B cell (primary cell): ENCODE results near the gene APRT. TPM values are rescaled to one million over a fixed set of nuclear protein-coding genes. Genes with fewer than 3 reads are reported as not detected.

Experiments used
- ATAC-seq: fragments of 200-7000 bp; cut with Tn5 transposase; one replicate; pipeline ENCODE4 v1.10.0; 2021; ENCODE audit warnings: low read depth, mild to moderate bottlenecking, moderate number of reproducible peaks, moderate library complexity
- CTCF ChIA-PET: fragments of 350-600 bp; sonication (Branson Sonifier 250); formaldehyde crosslinking; loops from one replicate; lab custom pipeline; 2021; ENCODE audit warnings: antibody characterized with exemption, inconsistent platforms; lab: Charles Lee
- POLR2A ChIA-PET: fragments of 350-600 bp; sonication (Branson Sonifier 250); formaldehyde crosslinking; loops from one replicate; lab custom pipeline; 2021; ENCODE audit warnings: antibody characterized with exemption; lab: Charles Lee
- DNase-seq: peaks from one replicate; pipeline ENCODE4 v3.0.0; 2013
- H2AFZ ChIP-seq: 2 replicates; pipeline ENCODE4 v1.6.1; 2012; ENCODE audit warnings: mild to moderate bottlenecking, low read depth, low read length; ENCODE audit not compliant: insufficient read depth, poor library complexity, severe bottlenecking
- H3K27ac ChIP-seq, 2 donors: 1 replicate in 1 of 2; 2 replicates in 1 of 2; pipeline ENCODE4 v1.5.1; 2012 to 2013; ENCODE audit warnings: low read length in 2 of 2, mild to moderate bottlenecking in 2 of 2, moderate library complexity in 1 of 2
- H3K27me3 ChIP-seq, 4 experiments: fragments of 200-600 bp in 1 of 4; sonication (generic) in 1 of 4; replicated peaks in 1 of 4; 1 replicate in 2 of 4; 2 replicates in 2 of 4; pipeline versions ENCODE4 v1.6.1 to v1.7.0; 2013 to 2016; ENCODE audit warnings: low read length in 3 of 4, mild to moderate bottlenecking in 2 of 4, mixed read lengths in 1 of 4, moderate library complexity in 1 of 4; ENCODE audit not compliant: insufficient read depth in 4 of 4, control insufficient read depth in 3 of 4; ENCODE audit errors: control extremely low read depth in 1 of 4
- H3K36me3 ChIP-seq, 2 experiments: replicated peaks in 1 of 2; 1 replicate in 1 of 2; 2 replicates in 1 of 2; pipeline versions ENCODE4 v1.6.1 to v1.7.1; 2013; ENCODE audit warnings: low read length in 1 of 2; ENCODE audit not compliant: insufficient read depth in 2 of 2, control insufficient read depth in 1 of 2; ENCODE audit errors: control extremely low read depth in 1 of 2, extremely low read depth in 1 of 2
- H3K4me1 ChIP-seq, 2 donors: fragments of 200-600 bp in 1 of 2; sonication (generic) in 1 of 2; 1 replicate in 1 of 2; 2 replicates in 1 of 2; pipeline versions ENCODE4 v1.5.1 to v1.6.1; 2013 to 2017; ENCODE audit warnings: low read length in 2 of 2; ENCODE audit not compliant: control insufficient read depth in 2 of 2, insufficient read depth in 2 of 2
- H3K4me2 ChIP-seq: replicated peaks from 2 replicates; pipeline ENCODE3; 2012; ENCODE audit warnings: mild to moderate bottlenecking, low read depth, low read length; ENCODE audit not compliant: poor library complexity, severe bottlenecking
- H3K4me3 ChIP-seq, 5 experiments: fragments of 200-600 bp in 1 of 5; sonication (generic) in 1 of 5; 1 replicate in 3 of 5; 2 replicates in 2 of 5; pipeline versions ENCODE4 v1.5.1 to v1.7.0; 2011 to 2016; ENCODE audit warnings: low read length in 4 of 5, mild to moderate bottlenecking in 4 of 5, low read depth in 2 of 5, control low read depth in 1 of 5, moderate library complexity in 1 of 5; ENCODE audit not compliant: insufficient read depth in 1 of 5; ENCODE audit errors: control extremely low read depth in 1 of 5, extremely low read depth in 1 of 5
- H3K79me2 ChIP-seq: fragments of 200-600 bp; sonication (generic); one replicate; pipeline ENCODE4 v1.6.0; 2016; ENCODE audit warnings: low read length; ENCODE audit not compliant: control insufficient read depth, insufficient read depth
- H3K9ac ChIP-seq: fragments of 200-600 bp; sonication (generic); 2 replicates; pipeline ENCODE4 v1.6.1; 2017; ENCODE audit warnings: mild to moderate bottlenecking, low read length, moderate library complexity
- H3K9me3 ChIP-seq, 3 donors: one replicate each; pipeline versions ENCODE4 v1.6.1 to v1.7.1; 2013; ENCODE audit warnings: low read length in 2 of 3; ENCODE audit not compliant: control insufficient read depth in 2 of 3, insufficient read depth in 1 of 3; ENCODE audit errors: control extremely low read depth in 1 of 3
- H4K20me1 ChIP-seq: 2 replicates; pipeline ENCODE4 v1.6.0; 2012; ENCODE audit warnings: mild to moderate bottlenecking, low read length; ENCODE audit not compliant: insufficient read depth, control insufficient read depth, poor library complexity, severe bottlenecking
- H3K27ac Mint-ChIP-seq: one replicate; pipeline ENCODE4 v1.8.0; 2021; ENCODE audit warnings: mixed read lengths
- H3K27me3 Mint-ChIP-seq: one replicate; pipeline ENCODE4 v1.8.0; 2021; ENCODE audit warnings: mixed read lengths
- H3K4me1 Mint-ChIP-seq: one replicate; pipeline ENCODE4 v1.8.0; 2021; ENCODE audit warnings: mixed read lengths
- H3K4me3 Mint-ChIP-seq: one replicate; pipeline ENCODE4 v1.8.0; 2021; ENCODE audit warnings: mixed read lengths
- H3K9me3 Mint-ChIP-seq: one replicate; pipeline ENCODE4 v1.8.0; 2022; ENCODE audit warnings: mixed read lengths; ENCODE audit not compliant: insufficient read depth
- CTCF ChIP-seq: fragments of 200-600 bp; IDR thresholded peaks from one replicate; pipeline ENCODE4 v1.8.0; 2022; ENCODE audit warnings: antibody characterized with exemption, mild to moderate bottlenecking
- EZH2 ChIP-seq: IDR thresholded peaks from 2 replicates; pipeline ENCODE4 v1.6.1; 2012; ENCODE audit warnings: borderline replicate concordance, low read depth, mild to moderate bottlenecking, moderate library complexity, low read length; ENCODE audit not compliant: insufficient read depth, poor library complexity, severe bottlenecking
- WGBS: methylation state at CpG from one replicate; pipeline ENCODE4 v1.1.5; 2013; ENCODE audit warnings: missing lambda C conversion rate; ENCODE audit not compliant: insufficient coverage; 5-methylcytosine and 5-hydroxymethylcytosine counted together
- intact Hi-C: fragments of 100-400 bp; cut with micrococcal nuclease; formaldehyde crosslinking; loops from one replicate; pipeline ENCODE4 v1.10.0; 2022
- polyA plus RNA-seq: library from polyadenylated mRNA; depleted of rRNA; stranded (reverse); fragments of >200 nt; gene quantifications from 2 replicates; pipeline ENCODE4 v1.2.3, GENCODE V29; 2012
- total RNA-seq, 2 donors: library from RNA; stranded (reverse); fragments of 120-200 nt in 1 of 2; gene quantifications; 1 replicate in 1 of 2; 2 replicates in 1 of 2; pipeline versions ENCODE4 v1.2.3 to v1.2.4, GENCODE V29; 2013 to 2022

Gene APRT
- total and polyA plus RNA-seq, 2 donors (not counting 1 experiment from before 2014, with no cell fraction given), result 124 to 161 TPM

GRCh38 chr16:88836791-88837190, 25.1 kb upstream of the APRT start:
- DNase-seq (no peak), ATAC-seq (no peak)
- ChIA-PET POLR2A (interaction anchor here (0.6 kb wide), 1 partner anchor 14 kb away, joined by 3 read pairs; no protein-coding TSS in a partner anchor), CTCF (no interaction called here)
- Histone ChIP-seq H3K27ac (no peak overlapping the region), H3K4me1 (no peaks in the 10 kb centered on the region), H2AFZ (no peak overlapping the region), H3K9me3 (no peaks in the 10 kb centered on the region), H3K4me2 (no peak overlapping the region), H3K4me3 (no peak overlapping the region), H3K36me3 (peaks cover 0 to 11% of the 10 kb centered on the region in 2 experiments), H4K20me1 (peaks cover 6% of the 10 kb centered on the region), H3K9ac (no peak overlapping the region), H3K79me2 (peaks cover 2% of the 10 kb centered on the region), H3K27me3 (no peaks in the 10 kb centered on the region)
- H3K9me3 Mint-ChIP-seq, result no peaks in the 10 kb centered on the region
- H3K4me3 Mint-ChIP-seq, result no peak overlapping the region
- H3K27ac Mint-ChIP-seq, result no peak overlapping the region
- WGBS, result 94% methylated on average over 17 of the region's 17 CpGs
- intact Hi-C loops, result no loop called here
- no peaks in the 10 kb centered on the region for H3K27me3 Mint-ChIP-seq
- peaks cover 2% of the 10 kb centered on the region for H3K4me1 Mint-ChIP-seq
- TF ChIP-seq CTCF, result no peak
- no peak for TF ChIP-seq EZH2

- 61% methylated on average over 20 of the region's 33 CpGs for WGBS
- TF ChIP-seq EZH2 (no peak), CTCF (no peak)
- H3K9ac ChIP-seq, result no peak overlapping the region
- ChIA-PET POLR2A (interaction anchor here (0.7 kb wide), 1 partner anchor 345 kb away, joined by 4 read pairs; no protein-coding TSS in a partner anchor), CTCF (no interaction called here)
- Mint-ChIP-seq H3K9me3 (no peaks in the 10 kb centered on the region), H3K4me3 (no peak overlapping the region), H3K27me3 (no peaks in the 10 kb centered on the region), H3K27ac (no peak overlapping the region), H3K4me1 (peaks cover 2% of the 10 kb centered on the region)
- H3K9me3 ChIP-seq, result no peaks in the 10 kb centered on the region
- H3K27ac ChIP-seq, result no peak overlapping the region
- intact Hi-C loops, result no loop called here
- DNase-seq (no peak), ATAC-seq (no peak)
- no peaks in the 10 kb centered on the region for H4K20me1 ChIP-seq
- H3K27me3 ChIP-seq, result no peaks in the 10 kb centered on the region
- no peak overlapping the region for H3K4me3 ChIP-seq
- no peak overlapping the region for H2AFZ ChIP-seq
- no peaks in the 10 kb centered on the region for H3K79me2 ChIP-seq
- peaks cover 0 to 11% of the 10 kb centered on the region in 2 experiments for H3K36me3 ChIP-seq
- no peak overlapping the region for H3K4me2 ChIP-seq
- H3K4me1 ChIP-seq, result no peaks in the 10 kb centered on the region
These were observed 24.1 kb upstream of the APRT start for GRCh38 chr16:88835818-88836217.
